HG03135 (cell line): ENCODE data around the gene FRY.
A peak's percentile ranks its signal among the peaks of the same experiment; 100 is the strongest.

Experiments used
- ATAC-seq: cut with Tn5 transposase; IDR thresholded peaks from one replicate; pipeline ENCODE4 v1.9.1; 2021; ENCODE audit warnings: mild to moderate bottlenecking, moderate library complexity; ENCODE audit not compliant: unreplicated experiment

The FRY gene

GRCh38 chr13:32208860-32209259 lies 177.3 kb downstream of the FRY start:
- ATAC-seq: no peak

- ATAC-seq: no peak
Measured at GRCh38 chr13:32209652-32210051, 178.1 kb downstream of the FRY start.

- no peak for ATAC-seq
Measured at GRCh38 chr13:32210101-32210500, 178.5 kb downstream of the FRY start.

GRCh38 chr13:32211813-32212212 lies 180.2 kb downstream of the FRY start:
- no peak for ATAC-seq

GRCh38 chr13:32212421-32212820 lies 180.8 kb downstream of the FRY start:
- no peak for ATAC-seq

- no peak for ATAC-seq
Measured at GRCh38 chr13:32213626-32214025, 182.1 kb downstream of the FRY start.

GRCh38 chr13:32214071-32214470 lies 182.5 kb downstream of the FRY start:
- ATAC-seq: no peak

GRCh38 chr13:32216281-32216680 lies 184.7 kb downstream of the FRY start:
- ATAC-seq: no peak

- no peak for ATAC-seq
Measured at GRCh38 chr13:32222046-32222676, 190.6 kb downstream of the FRY start.

GRCh38 chr13:32224916-32225315 lies 193.3 kb downstream of the FRY start:
- ATAC-seq: no peak

GRCh38 chr13:32225481-32225931 lies 193.9 kb downstream of the FRY start:
- ATAC-seq: no peak

GRCh38 chr13:32228330-32229041 lies 196.9 kb downstream of the FRY start:
- no peak for ATAC-seq

GRCh38 chr13:32229443-32229842 lies 197.9 kb downstream of the FRY start:
- no peak for ATAC-seq

GRCh38 chr13:32232263-32232662 lies 200.7 kb downstream of the FRY start:
- no peak for ATAC-seq

GRCh38 chr13:32233062-32233461 lies 201.5 kb downstream of the FRY start:
- ATAC-seq: no peak

GRCh38 chr13:32234914-32235313 lies 203.3 kb downstream of the FRY start:
- no peak for ATAC-seq

GRCh38 chr13:32237681-32238080 lies 206.1 kb downstream of the FRY start:
- no peak for ATAC-seq

GRCh38 chr13:32243695-32244094 lies 212.1 kb downstream of the FRY start:
- no peak for ATAC-seq

GRCh38 chr13:32245555-32245954 lies 214.0 kb downstream of the FRY start:
- no peak for ATAC-seq

GRCh38 chr13:32246468-32246867 lies 214.9 kb downstream of the FRY start:
- ATAC-seq: peak; percentile 84

GRCh38 chr13:32247887-32248286 lies 216.3 kb downstream of the FRY start:
- ATAC-seq: no peak

- no peak for ATAC-seq
Measured at GRCh38 chr13:32248801-32249200, 217.2 kb downstream of the FRY start.
